Stimulated activated CD8-positive, alpha-beta memory T cell treated with anti-CD3 and anti-CD28 coated beads, Interleukin-7, amount 100 ng/mL, for 1 hour (primary cell): ENCODE data around the gene VWA3B.
"Not testable (repeated sequence)": the region's sequence is repeated elsewhere in the genome, so short reads cannot be mapped to it uniquely, and the experiment has no call there.

Experiments
- DNase-seq, 2 donors: peaks; one replicate each; pipeline ENCODE4 v3.0.0-alpha.2; 2020; ENCODE audit warnings: low read depth in 2 of 2

Gene VWA3B

DNA sequence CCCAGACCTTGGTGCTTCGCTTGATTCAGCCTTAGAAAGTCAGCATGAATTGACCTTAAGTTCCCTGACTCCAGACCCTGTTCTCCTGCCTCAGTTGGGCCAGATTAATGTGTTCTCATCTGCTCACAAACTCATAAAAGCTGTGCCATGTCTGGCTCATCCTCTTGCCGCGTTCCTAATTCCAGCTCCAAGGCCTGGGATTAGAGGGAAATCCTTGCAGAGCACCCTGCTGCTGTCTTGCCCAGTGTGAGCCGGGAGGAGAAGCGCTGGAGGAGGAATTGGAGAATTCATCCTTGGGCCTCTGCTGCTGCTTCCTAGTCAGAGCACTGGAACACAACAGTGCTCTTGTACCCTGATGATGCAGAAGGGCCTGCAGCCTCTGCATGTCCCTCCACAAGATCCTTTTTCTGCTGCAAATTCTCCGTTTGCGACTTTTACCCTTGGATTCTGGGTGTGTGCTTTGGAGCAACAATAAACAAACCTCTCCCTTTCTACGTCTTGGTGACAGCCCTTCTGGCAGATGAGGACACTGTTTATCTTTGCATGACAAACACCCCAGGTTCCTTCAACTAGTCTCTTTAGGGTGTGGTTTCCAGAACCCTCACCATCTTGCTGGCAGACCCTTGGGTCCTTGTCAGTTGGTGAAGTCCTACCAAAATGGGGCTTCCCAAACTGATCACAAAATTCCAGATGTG, 212.4 kb downstream of the VWA3B start:
- no peak for DNase-seq

DNA sequence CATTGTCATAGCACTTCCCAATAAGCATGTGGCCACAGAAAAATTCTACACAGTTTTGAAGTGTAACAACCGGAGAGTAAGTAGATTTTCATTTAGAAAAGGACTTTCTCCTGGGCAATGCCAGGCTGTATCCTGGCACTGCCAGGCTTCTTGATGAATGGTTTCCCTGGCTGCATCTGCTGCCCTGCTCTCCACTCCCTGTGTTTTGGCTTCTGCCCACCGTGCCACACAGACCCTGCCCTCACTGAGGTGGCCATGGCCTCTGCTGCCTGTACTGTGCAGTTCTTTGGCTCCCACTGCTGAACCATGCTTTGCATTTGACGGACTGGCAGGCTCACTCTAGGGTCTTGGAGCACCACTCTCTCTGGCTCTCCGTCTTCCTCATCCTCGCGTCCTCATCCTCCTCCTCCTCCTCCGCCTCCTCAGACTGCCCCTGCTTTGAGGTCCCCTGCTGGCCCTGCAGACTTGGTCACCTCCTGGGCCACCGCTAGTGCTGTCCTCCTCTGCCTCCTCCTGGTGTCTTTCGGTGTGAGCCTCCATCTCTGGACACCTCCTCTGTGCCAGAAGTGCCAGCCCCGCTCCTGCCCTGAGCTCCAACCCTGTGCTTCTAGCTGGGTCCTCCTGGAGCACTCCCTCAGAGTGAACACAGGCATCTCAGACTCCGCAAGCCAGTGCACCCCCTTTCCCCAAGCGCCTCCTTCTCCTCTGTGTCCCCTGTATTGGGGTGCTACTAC, 213.3 kb downstream of the VWA3B start:
- DNase-seq: no peak

DNA sequence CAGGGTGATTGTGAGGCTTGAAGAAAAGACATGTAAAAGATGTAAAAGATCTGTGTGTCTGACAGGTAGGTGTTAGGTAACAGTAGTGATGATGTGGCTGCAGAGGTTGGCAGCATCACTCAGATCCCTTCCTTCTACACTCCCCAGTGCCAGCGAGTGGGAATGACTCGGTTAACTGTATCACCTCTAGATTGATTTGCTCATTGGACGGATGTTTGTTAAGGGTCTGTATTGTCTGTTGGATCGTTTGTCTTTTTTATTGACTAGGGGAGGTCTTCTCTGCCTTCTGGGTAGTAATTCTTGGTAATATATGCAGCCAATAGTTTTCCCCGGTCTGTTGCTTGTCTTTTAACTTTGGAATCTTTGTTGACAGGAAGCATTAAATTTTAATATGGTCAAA, 214.5 kb downstream of the VWA3B start:
- no peak for DNase-seq

DNA sequence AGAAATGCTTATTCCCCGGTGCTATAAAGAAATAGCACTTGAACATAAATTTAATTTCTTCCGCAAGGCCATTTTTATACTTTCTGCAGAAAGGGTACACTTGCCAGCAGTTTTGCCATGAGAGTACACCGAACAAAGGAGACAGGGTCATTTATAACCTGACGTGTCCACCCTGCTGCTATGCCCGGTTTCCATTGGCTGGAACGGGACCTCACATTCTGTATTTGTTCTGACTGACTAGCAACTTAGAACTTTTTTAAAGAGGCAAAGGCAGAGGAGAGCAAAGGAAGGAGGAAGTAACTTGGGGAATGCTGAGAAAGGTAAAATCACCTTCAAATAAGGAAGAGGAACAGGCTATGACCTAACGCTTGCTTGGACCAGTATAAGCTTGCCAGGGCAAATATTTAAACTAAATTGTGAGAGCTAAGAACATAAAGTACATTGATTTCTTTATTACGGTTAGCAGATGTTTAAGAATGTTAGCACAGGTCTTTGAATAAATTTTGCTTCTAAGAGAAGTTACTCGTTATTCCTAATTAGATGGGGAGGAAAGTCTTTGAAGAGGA, 220.2 kb downstream of the VWA3B start:
- not testable (repeated sequence) for DNase-seq

DNA sequence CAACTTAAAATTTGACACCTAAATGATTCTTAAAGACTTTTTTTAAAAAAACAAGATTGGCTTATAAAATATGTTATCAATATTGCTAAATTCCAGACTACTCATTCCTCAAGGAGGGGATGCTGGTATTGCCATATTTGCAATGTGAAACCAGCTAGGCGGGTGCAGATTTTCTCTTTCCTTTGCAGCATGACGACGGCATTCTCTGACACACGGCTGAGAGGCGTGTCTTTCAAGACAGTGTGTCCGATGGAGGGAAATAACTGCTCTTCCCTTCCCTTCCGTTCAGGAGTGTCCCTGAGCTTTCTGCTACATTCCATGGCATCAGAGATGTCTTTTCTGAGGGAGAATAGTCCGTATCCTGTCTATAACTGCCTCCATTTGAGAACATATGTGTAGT, 221.1 kb downstream of the VWA3B start:
- no peak for DNase-seq

DNA sequence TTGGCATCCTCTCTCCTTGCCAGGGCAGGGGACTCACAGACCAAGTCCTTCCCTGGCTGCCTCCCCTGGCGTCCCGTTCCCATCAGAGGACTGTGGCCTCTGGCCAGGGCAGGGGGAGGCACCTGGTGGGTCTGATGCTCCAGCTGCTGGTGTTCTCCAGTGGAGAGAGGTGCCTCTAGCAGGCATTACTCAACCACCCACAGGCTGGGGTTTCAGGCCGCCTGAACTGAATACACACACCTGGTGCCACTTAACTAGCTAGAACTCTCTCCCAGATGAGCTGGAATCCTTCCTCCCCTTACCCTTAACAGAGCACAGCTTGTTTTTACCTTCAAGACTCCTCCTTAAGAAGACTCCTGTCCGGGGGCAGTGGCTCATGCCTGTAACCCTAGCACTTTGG, 221.6 kb downstream of the VWA3B start:
- DNase-seq: no peak

DNA sequence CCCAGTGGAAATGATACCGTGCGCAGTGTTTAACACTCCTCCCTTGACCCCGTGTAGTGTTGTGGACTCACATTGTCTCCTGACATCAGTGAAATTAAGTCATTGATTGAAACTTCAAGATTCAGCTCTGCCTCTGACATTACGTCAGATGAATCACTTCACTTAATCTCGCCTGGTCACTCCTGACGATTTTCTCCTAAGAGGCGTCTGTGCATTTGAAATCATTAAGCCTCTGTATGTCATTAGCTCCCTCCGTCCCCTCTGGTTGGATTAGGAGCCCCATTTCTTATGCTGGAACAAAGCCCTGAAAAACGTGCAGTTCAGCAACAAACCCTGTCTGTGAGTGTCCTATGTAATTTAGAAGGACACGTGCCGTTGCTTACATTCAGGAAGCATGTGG, 222.6 kb downstream of the VWA3B start:
- no peak for DNase-seq

DNA sequence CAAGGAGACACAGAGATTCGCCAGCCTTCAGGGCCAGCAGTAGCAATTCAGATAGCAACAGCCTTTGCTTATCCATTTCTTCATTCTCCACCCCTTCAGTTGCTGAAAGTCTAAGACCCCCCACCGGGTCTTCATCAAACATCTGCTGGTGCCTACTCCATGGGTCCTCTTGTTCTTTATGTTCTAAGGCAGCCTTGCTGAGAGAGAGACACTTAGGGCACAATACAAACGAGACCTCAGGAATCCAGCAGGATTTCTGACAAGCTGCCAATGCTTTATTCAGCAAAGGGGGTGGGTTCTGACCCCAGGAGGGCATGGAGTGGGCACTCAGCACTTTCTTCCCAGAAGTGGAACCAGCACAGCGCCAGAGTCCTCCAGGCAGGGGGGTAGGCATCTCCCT, 223.0 kb downstream of the VWA3B start:
- no peak for DNase-seq

DNA sequence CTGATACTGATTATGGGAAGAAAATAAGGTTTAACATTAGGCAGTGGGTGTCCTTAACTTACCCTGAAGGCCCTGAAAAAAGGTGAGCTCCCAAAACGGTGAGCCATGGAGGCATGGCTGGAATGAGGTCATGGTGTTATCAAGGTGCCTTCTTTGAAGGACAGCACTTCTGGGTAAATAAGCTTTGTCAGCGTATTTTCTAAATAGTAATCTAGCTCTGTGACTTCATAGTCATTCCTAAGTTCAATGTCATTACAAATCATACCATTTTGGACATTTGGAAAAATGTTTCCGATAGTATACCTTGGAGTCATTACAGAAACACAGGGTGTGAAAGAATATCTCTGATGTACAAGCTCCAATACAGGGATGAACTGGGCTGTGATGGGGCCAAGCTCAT, 224.1 kb downstream of the VWA3B start:
- no peak for DNase-seq

DNA sequence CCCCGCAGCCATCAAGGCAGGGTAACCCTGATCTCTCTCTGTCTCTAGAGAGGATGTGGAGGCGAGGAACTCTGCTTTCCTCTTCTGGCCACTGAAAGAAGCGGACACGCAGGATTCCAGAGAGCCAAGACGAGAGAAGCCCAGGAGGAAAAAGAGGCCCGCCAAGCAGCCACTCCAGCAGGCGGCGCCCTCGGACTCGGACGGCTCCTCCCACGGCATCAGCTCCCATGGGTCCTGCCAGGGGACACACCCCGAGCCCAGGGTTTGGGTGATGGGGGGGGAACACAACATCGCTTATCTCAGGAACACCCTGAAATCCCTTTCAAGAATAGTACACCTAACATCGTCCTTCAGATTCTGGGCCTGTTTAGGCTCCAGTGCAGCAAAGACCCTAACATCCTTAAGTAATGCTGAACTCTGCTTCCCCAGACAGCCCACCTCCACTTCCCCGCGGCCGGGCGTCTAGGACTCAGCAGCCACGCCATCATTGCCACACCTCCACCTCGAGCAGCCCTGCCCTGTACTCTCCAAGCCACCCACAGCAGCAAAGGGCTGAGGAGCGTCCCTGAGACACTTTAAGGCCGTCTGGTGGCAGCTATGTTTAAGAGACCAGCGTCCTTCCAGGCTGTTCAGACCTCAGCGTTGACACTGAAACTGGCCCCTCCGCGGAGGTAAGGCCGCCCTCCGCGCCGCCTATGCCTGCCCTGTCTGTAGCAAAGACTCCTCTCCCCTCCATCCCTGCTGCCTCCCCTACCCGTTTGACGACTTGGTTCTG, 225.0 kb downstream of the VWA3B start:
- no peak for DNase-seq

DNA sequence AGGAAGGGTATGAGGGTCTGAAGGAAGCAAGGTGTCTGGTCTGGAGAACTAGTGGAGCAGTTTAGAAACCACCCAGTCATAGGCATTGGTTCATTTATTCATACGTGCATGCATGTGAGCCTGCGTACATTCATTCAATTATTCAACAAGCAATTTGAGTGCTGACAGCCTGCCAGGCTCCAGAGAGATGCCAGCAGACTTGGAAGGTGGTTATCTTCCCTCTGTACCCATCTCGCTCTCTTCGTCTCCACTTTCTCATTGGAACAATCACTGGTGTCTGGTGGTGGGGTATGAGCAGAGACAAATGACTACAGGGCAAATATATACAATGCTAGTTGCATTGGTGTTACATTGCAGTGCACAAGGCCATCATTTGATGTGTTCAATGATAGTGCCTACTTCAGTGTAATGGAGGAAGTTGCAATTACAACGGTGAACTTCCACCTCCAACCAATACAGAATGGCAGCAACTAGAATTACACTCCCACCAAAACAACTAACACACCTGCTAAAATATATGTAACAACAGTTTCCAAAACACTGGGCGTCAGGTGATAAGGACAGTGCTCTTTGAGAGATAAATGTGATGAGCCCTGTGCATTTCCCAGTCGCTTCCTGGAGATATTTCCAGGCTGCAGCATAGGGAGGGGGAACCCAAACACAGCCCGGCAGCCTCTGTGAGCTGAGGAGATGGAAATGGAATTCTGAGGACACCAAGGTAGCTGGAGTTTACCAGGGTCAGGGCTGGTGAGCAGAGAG, 226.7 kb downstream of the VWA3B start:
- DNase-seq: no peak

DNA sequence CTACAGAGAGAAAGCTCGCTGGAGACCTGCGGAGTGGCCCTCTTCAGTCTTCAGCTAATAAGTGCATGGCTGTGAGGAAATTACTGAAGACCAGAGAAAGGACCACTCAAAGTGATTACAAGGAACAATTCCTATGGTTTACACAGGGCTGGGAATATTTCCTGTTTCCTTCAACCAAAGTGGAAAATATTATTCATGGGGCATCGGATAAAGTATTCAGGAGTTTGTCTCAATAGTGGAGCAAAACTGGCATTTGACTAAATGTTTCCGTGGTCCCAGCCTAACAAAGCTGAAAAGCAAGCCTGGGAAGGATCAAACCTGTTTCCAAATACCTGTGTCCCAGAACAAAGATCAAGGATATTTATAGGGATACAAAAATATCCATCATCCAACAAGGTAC, 227.3 kb downstream of the VWA3B start:
- no peak for DNase-seq

DNA sequence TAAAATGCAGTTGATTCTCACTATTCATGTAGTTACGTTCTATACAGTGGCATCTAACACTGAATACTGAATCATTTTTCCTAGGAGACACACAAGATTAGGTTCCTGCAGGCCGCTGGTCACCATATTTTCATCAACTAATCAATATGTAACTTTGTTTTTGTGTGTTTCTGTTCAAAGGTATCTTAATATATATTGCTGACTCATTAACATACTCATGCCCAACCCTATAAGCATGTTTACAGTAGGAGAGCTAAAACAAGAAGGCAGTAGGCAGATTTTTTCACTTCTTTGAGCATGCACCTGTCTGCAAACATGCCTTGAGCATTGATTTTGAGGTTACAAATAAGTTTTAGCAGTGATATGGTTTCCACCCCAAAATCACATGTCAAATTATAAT, 229.0 kb downstream of the VWA3B start:
- DNase-seq: no peak

DNA sequence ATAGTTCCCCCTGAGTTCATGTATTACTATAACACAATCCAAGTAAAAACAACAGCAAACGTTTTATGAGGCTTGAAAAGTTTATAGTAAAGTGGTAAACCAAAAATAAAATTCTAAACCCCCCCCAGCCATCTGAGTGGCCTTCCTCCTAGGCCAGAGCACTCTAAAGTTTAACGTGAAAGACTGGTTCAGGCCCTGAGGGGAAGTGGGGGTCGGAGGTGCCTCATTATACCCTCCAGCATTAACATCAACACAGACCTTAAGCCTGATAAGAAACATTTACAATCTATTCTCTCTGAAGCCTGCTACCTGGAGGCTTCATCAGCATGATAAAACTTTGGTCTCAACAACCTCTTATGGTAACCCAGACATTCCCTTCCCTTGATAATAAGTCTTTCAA, 230.2 kb downstream of the VWA3B start:
- DNase-seq: no peak

DNA sequence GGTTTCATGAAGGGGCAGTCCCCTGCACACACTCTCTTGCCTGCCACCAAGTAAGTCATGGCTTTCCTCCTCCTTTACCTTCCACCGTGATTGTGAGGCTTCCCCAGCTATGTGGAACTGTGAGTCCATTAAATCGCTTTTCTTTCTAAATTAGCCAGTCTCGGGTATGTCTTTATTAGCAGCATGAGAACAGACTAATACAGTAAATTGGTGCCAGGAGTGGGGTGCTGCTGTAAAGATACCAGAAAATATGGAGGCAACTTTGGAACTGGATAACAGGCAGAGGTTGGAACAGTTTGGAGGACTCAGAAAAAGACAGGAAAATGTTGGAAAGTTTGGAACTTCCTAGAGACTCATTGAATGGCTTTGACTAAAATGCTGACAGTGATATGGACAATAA, 233.2 kb downstream of the VWA3B start:
- DNase-seq: not testable (repeated sequence)

DNA sequence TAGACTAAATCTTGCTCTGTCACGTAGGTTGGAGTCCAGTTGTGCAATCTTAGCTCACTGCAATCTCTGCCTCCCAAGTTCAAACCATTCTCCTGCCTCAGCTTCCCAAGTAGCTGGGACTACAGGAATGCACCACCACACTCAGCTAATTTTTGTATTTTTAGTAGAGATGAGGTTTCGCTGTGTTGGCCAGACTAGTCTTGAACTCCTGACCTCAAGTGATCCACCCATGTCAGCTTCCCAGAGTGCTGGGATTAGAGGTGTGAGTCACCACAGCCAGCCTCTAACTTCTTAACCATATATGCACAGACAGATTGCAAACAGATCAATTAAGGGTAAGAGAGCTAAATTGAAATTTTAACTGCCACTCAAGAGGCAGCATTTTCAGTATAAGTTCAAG, 237.2 kb downstream of the VWA3B start:
- no peak for DNase-seq

DNA sequence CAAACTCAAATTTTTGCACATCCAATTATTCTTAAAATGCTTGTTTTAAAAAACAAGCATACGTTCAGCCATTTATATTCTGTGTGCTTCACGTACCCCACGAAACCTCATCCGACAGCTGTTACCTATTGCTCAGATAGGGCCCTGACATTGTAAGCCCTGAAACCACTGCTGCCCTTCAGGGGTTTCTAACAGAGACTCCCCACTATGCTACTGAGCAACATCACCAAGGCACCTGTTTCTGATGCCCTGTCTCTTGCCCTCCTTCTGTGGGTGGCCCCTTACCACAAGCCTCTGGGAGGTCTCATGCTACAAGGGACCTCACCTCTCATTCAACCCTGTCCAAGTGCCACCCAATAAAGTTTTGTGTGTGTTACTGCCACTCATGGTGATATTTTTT, 240.8 kb downstream of the VWA3B start:
- DNase-seq: no peak

DNA sequence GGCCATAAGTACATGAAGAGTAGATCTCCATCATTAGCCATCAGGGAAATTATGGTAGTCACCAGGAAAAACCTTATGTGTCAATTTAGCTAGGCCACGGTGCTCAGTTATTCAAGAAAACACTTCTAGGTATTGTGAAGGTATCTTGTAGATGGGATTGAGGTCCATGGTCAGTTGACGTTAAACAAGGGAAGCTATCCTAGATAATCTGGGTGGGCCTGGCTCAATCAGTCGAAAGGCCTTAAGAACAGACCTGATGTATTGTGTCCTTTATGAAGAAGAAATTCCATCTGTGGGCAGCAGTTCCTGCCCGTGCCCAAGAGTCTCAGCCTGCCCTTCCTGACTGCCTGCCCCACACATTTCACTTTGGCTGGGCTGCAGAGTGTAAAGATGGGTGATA, 242.6 kb downstream of the VWA3B start:
- no peak for DNase-seq

DNA sequence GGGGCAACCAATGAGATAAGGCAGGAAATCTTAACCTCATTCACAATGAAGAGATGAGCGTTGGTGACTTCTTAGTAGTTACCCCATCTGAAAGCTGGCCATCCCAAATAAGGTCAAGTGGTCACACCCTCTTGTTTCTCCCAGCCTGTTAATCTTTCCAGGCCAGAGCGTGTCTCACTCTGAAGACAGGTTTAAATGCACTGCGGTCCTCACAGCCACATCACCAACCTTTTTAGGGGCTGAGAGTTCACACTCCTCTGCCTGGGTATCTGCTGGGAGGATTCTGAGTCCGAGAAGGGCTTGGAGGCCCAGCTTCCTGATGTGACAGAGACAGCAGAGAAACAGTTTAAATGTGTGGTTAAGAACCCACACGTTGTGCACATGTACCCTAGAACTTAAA, 246.0 kb downstream of the VWA3B start:
- no peak for DNase-seq

DNA sequence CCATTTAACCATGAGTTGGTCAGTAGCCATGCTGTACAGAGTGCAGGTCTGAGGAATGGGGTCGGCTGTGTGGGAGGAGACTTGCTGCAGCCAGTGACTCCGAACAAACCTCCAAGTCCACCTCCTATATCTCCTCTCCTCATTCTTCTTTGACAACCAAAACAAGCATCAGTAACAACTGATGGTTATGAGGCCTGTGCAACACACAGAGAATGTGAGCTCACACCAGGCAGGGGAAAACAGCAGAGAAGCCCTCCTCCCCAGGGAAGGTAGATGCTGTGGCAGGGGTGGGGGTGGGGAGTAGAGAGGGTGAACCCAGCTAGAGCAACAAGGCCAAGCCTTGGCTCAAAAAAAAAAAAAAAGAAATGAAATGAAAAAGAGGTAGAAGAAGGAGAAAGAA, 247.0 kb downstream of the VWA3B start:
- no peak for DNase-seq

DNA sequence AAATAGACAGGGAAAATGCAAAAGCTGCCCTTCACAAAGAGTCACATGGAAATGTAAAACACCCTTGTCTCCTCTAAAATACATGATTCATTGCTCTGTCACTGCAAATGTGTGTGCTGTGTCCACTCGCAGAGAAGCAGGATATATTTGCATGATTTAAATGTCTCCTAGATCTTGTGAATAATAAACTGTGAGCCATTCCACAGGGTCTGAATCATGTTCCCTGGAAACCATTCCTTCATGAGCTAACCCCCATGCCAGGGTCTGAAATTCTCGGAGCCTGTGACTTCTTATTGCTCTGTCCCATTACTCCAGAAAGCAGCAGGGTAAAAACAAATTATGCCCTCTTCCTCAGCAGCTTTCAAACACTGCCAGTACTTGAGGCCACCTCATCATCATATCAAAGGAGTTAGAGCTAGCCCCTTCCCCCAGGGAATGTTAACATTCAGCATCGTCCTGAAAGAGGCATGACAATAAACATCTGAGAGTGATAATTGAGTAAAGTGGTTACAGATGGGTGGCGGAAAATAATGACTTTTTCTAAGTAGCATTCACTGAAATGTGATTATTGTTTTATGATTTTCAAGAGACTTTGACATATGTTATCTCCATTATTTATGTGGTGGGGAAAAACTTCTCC, 247.6 kb downstream of the VWA3B start:
- no peak for DNase-seq
